Spleen (tissue), 11 donors: ENCODE data around the gene AUH. TPM values are rescaled to one million over a fixed set of nuclear protein-coding genes. Genes with fewer than 3 reads are reported as not detected.

Source experiments
- DNase-seq: peaks from one replicate; pipeline ENCODE4 v3.0.0-alpha.2; 2020
- H3K27ac ChIP-seq, 8 donors: fragments of 200-600 bp; sonication (generic) in 7 of 8; 1 replicate in 4 of 8; 2 replicates in 4 of 8; pipeline versions ENCODE4 v1.5.0 to v1.8.0; 2016 to 2021; ENCODE audit warnings: inconsistent platforms in 4 of 8, mild to moderate bottlenecking in 4 of 8, moderate library complexity in 1 of 8
- H3K27me3 ChIP-seq, 7 donors: fragments of 200-600 bp; sonication (generic) in 6 of 7; replicated peaks in 1 of 7; 1 replicate in 4 of 7; 2 replicates in 3 of 7; pipeline versions ENCODE4 v1.5.0 to v1.8.0; 2016 to 2021; ENCODE audit warnings: inconsistent platforms in 3 of 7, mild to moderate bottlenecking in 1 of 7
- H3K36me3 ChIP-seq, 6 donors: fragments of 200-600 bp; sonication (generic) in 5 of 6; 1 replicate in 4 of 6; 2 replicates in 2 of 6; pipeline versions ENCODE4 v1.5.0 to v1.8.0; 2016 to 2021; ENCODE audit warnings: inconsistent platforms in 2 of 6
- H3K4me1 ChIP-seq, 6 donors: fragments of 200-600 bp; sonication (generic) in 5 of 6; 1 replicate in 3 of 6; 2 replicates in 3 of 6; pipeline versions ENCODE4 v1.5.0 to v1.8.0; 2016 to 2021; ENCODE audit warnings: inconsistent platforms in 3 of 6
- H3K4me3 ChIP-seq, 8 donors: fragments of 200-600 bp; sonication (generic) in 7 of 8; 1 replicate in 4 of 8; 2 replicates in 4 of 8; pipeline versions ENCODE4 v1.5.0 to v1.8.0; 2016 to 2021; ENCODE audit warnings: inconsistent platforms in 4 of 8, mild to moderate bottlenecking in 4 of 8, moderate library complexity in 2 of 8
- H3K9me3 ChIP-seq, 8 donors: fragments of 200-600 bp; sonication (generic) in 7 of 8; 1 replicate in 4 of 8; 2 replicates in 4 of 8; pipeline versions ENCODE4 v1.5.0 to v1.8.0; 2016 to 2021; ENCODE audit warnings: inconsistent platforms in 4 of 8
- POLR2A ChIP-seq, 3 donors: fragments of 450-650 bp; IDR thresholded peaks; one replicate each; pipeline ENCODE4 v1.5.1; 2017; ENCODE audit warnings: antibody characterized with exemption in 3 of 3, mild to moderate bottlenecking in 1 of 3
- POLR2AphosphoS5 ChIP-seq, 3 donors: sonication (generic); formaldehyde crosslinking; IDR thresholded peaks; one replicate each; pipeline ENCODE4 v1.5.1; 2017; ENCODE audit warnings: antibody characterized with exemption in 3 of 3
- WGBS, 5 donors: extraction: QIAGEN DNeasy Blood & Tissue Kit in 3 of 5; methylation state at CpG; one replicate each; pipeline versions ENCODE4 v1.1.5 to v1.1.7; 2013 to 2018; 5-methylcytosine and 5-hydroxymethylcytosine counted together
- intact Hi-C: fragments of 100-400 bp; cut with DNase I; formaldehyde crosslinking; loops from one replicate; pipeline ENCODE4 v1.15.0; 2023; ENCODE audit warnings: low total_unique reads
- polyA plus RNA-seq, 3 donors: library from polyadenylated mRNA; stranded (reverse); fragments of 200-250 nt; gene quantifications; one replicate each; pipeline ENCODE4 v1.2.1, GENCODE V29; 2013
- total RNA-seq, 7 donors: library from RNA; depleted of rRNA in 3 of 7; stranded (reverse); fragments of >200 nt in 3 of 7; fragmentation: NEBNext Ultra II Directional in 4 of 7; extraction: Animal tissue kit (Norgen Biotek cat#: 25700) in 4 of 7; gene quantifications; one replicate each; pipeline versions ENCODE4 v1.1.0 to v1.2.1, GENCODE V29; 2016 to 2021
- TF ChIP-seq, protein P1 (sequence below), 11 experiments: fragments of 200-600 bp in 7 of 11; fragments of 450-650 bp in 4 of 11; sonication (generic) in 4 of 11; IDR thresholded peaks in 8 of 11; conservative IDR thresholded peaks in 3 of 11; 1 replicate in 7 of 11; 2 replicates in 4 of 11; pipeline versions ENCODE4 v1.4.0 to v1.8.0; 2016 to 2021; ENCODE audit warnings: antibody characterized with exemption in 11 of 11, inconsistent platforms in 4 of 11, mild to moderate bottlenecking in 1 of 11
- donor health status: healthy with polysubstance abuse.
- donor health status: DM: no; HTN: no; CAD: no; lungs with moderate emphysema.
- donor health status: DM: no; HTN: no; CAD: no.
- donor health status: Bipolar disorder and iron deficiency.
- donor health status: healthy.
- donor health status: DM: no; HTN: no; CAD: no.
- donor health status: DM: yes; HTN: yes; CAD: no.

The AUH gene
- total and polyA plus RNA-seq, 10 donors: 9.4 to 37.3 (median 20.6) TPM

DNA sequence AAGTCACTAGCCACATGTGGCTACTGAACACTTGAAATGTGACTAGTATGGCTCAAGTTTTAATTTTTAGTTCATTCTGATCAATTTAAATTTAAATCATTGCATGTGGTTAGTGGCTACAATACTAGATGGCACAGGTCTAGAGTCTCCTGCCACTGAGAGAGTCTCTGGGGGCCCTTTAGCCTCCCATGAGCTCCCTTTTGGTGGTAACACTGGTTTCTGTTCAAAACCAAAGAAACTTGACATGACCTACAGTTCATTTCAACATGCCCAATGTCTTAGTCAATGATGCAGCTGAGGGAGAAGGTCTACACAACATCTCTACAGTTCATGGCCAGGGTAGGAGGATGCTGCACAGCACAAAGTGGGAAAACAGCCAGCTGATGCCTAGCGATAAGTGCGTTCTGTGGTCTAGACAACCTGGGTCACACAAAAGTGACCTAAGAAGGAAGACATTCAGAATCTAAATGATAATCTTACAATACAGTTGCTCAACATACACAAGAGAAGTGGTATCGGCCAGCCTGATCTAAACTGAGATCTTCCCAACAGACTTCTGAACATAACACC, 121.0 kb downstream of the AUH start:
- no peaks in the 10 kb centered on the region for H3K27me3 ChIP-seq
- TF ChIP-seq, protein P1, sequence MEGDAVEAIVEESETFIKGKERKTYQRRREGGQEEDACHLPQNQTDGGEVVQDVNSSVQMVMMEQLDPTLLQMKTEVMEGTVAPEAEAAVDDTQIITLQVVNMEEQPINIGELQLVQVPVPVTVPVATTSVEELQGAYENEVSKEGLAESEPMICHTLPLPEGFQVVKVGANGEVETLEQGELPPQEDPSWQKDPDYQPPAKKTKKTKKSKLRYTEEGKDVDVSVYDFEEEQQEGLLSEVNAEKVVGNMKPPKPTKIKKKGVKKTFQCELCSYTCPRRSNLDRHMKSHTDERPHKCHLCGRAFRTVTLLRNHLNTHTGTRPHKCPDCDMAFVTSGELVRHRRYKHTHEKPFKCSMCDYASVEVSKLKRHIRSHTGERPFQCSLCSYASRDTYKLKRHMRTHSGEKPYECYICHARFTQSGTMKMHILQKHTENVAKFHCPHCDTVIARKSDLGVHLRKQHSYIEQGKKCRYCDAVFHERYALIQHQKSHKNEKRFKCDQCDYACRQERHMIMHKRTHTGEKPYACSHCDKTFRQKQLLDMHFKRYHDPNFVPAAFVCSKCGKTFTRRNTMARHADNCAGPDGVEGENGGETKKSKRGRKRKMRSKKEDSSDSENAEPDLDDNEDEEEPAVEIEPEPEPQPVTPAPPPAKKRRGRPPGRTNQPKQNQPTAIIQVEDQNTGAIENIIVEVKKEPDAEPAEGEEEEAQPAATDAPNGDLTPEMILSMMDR (IDR thresholded peaks at IDR 0.05 in 8 of 11, conservative IDR thresholded peaks at IDR 0.05 in 3 of 11): no peak
- no peak for TF ChIP-seq POLR2AphosphoS5 (IDR thresholded peaks at IDR 0.05)
- TF ChIP-seq POLR2A (IDR thresholded peaks at IDR 0.05): no peak
- 85 to 97% (median 96%) methylated on average over 3 of the region's 3 CpGs for WGBS, 5 donors
- intact Hi-C loops: no loop called here
- H3K9me3 ChIP-seq: no peaks in the 10 kb centered on the region
- H3K36me3 ChIP-seq: peaks cover 0 to 8% (median 0%) of the 10 kb centered on the region in 6 donors
- DNase-seq: no peak
- H3K4me1 ChIP-seq: peaks cover 0 to 9% (median under 1%) of the 10 kb centered on the region in 6 donors
- no peak overlapping the region for H3K27ac ChIP-seq
- no peak overlapping the region for H3K4me3 ChIP-seq

DNA sequence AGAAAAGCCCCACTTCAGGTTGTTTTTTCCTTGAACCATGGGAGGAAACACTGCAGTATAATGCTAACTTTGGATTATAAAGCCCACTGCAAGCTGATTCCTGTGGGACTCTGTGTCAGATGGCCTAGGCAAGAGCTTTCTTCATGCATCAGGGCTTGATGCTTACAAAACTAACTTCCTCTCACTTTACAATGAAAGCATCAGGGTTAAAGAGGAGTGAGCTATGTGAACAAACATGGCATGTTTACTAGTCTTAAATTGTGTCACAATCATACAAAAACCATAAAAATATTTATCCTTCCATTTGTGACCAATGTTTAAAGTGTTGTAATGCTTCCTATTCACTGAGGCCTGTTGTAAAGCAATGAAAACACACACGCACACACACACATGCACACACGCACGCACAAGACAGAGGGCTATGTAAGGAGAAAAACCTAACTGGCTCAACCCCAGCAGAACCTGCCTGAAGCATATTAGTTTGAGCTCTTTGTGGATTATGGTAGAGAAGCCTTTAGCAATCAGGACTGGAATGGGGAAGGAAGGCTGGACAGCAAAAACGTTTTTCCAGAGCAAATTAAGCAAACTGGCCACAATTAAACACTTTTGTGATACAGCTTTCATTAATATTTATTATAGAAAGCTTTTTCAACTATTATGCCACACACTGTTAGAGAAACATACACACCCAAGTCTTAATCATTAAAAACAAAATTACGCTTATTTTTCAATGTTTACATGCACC, 122.2 kb downstream of the AUH start:
- DNase-seq: no peak
- H3K9me3 ChIP-seq: no peaks in the 10 kb centered on the region
- TF ChIP-seq, protein P1 (IDR thresholded peaks at IDR 0.05 in 8 of 11, conservative IDR thresholded peaks at IDR 0.05 in 3 of 11): no peak
- no peak for TF ChIP-seq POLR2A (IDR thresholded peaks at IDR 0.05)
- TF ChIP-seq POLR2AphosphoS5 (IDR thresholded peaks at IDR 0.05): no peak
- no peak overlapping the region for H3K4me3 ChIP-seq
- peaks cover 0 to 8% (median 0%) of the 10 kb centered on the region in 6 donors for H3K36me3 ChIP-seq
- H3K27me3 ChIP-seq: no peaks in the 10 kb centered on the region
- H3K27ac ChIP-seq: no peak overlapping the region
- 76 to 91% (median 84%) methylated on average over 5 of the region's 5 CpGs for WGBS, 5 donors
- intact Hi-C loops: no loop called here
- H3K4me1 ChIP-seq: no peaks in the 10 kb centered on the region

DNA sequence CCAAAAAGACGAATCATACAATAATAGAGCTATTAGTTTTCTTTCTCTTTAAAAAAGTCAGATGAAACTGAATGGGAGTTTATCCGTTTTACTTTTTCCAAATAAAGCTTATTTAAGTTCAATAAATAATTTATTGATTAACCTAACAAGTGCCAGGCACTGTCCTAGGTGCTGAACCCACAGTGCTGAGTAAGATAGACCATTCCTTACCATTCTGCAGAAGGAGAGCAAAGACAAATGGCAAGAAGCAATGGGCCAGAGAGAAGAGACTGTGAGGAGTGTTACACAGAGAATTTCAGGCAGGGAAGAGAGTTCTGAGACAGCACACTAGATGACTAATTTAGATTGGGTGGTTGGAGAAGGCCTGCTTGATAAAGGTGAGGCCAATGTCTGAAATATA, 127.2 kb downstream of the AUH start:
- TF ChIP-seq POLR2AphosphoS5 (IDR thresholded peaks at IDR 0.05) (no peak), POLR2A (IDR thresholded peaks at IDR 0.05) (no peak)
- TF ChIP-seq, protein P1 (IDR thresholded peaks at IDR 0.05 in 8 of 11, conservative IDR thresholded peaks at IDR 0.05 in 3 of 11): no peak
- no peak for DNase-seq
- Histone ChIP-seq H3K27ac (no peak overlapping the region), H3K4me3 (no peak overlapping the region), H3K27me3 (no peaks in the 10 kb centered on the region), H3K9me3 (no peaks in the 10 kb centered on the region), H3K36me3 (no peaks in the 10 kb centered on the region), H3K4me1 (no peaks in the 10 kb centered on the region)
- intact Hi-C loops: no loop called here
- WGBS, 5 donors: 90 to 94% (median 92%) methylated on average over 2 of the region's 2 CpGs

DNA sequence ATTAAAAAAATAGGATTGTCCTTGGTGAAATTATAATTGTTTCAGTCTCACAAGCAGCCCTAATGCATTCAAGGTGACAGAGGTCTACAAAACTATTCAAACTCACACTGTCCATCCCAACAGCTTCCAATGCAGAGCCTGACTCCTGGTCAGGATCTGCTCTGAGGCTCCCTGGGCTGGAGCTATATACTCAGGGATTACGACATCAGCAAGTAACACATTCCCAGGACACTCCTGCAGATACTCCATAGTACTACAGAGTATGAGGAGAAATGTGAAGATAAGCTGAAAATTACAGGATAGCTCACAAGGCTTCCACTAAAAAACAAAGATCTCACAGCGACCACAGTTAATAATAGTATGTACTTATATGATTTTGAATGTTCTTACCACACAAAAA, 130.1 kb downstream of the AUH start:
- DNase-seq: no peak
- TF ChIP-seq, protein P1 (IDR thresholded peaks at IDR 0.05 in 8 of 11, conservative IDR thresholded peaks at IDR 0.05 in 3 of 11): no peak
- TF ChIP-seq POLR2A (IDR thresholded peaks at IDR 0.05) (no peak), POLR2AphosphoS5 (IDR thresholded peaks at IDR 0.05) (no peak)
- Histone ChIP-seq H3K27ac (no peak overlapping the region), H3K27me3 (no peaks in the 10 kb centered on the region), H3K36me3 (no peaks in the 10 kb centered on the region), H3K4me3 (no peak overlapping the region), H3K9me3 (no peaks in the 10 kb centered on the region), H3K4me1 (no peaks in the 10 kb centered on the region)
- intact Hi-C loops: no loop called here
- 91 to 98% (median 93%) methylated on average over 2 of the region's 2 CpGs for WGBS, 5 donors
